Breast epithelium (tissue), 4 donors: ENCODE results near the gene PFDN5. TPM values are rescaled to one million over a fixed set of nuclear protein-coding genes. Genes with fewer than 3 reads are reported as not detected.

Experiments
- DNase-seq, 2 donors: peaks; one replicate each; pipeline ENCODE4 v3.0.0-alpha.2; 2019; ENCODE audit warnings: low spot score in 2 of 2
- H3K27ac ChIP-seq, 2 donors: fragments of 200-600 bp; sonication (generic) in 1 of 2; one replicate each; pipeline ENCODE4 v1.5.1; 2016 to 2019; ENCODE audit warnings: mild to moderate bottlenecking in 1 of 2
- H3K27me3 ChIP-seq, 2 donors: fragments of 200-600 bp; sonication (generic) in 1 of 2; one replicate each; pipeline versions ENCODE4 v1.5.1 to v1.6.0; 2017 to 2019; ENCODE audit warnings: control low read depth in 1 of 2, mild to moderate bottlenecking in 1 of 2
- H3K36me3 ChIP-seq: fragments of 200-600 bp; one replicate; pipeline ENCODE4 v1.5.1; 2019
- H3K4me1 ChIP-seq, 2 donors: fragments of 200-600 bp; sonication (generic); one replicate each; pipeline ENCODE4 v1.5.1; 2016 to 2019; ENCODE audit warnings: control low read depth in 1 of 2
- H3K4me3 ChIP-seq, 3 donors: fragments of 200-600 bp; sonication (generic); 1 replicate in 2 of 3; 2 replicates in 1 of 3; pipeline ENCODE4 v1.5.1; 2016 to 2019; ENCODE audit warnings: mild to moderate bottlenecking in 3 of 3, moderate library complexity in 2 of 3
- H3K9me3 ChIP-seq, 2 donors: fragments of 200-600 bp; sonication (generic) in 1 of 2; one replicate each; pipeline ENCODE4 v1.5.1; 2016 to 2019; ENCODE audit warnings: control low read depth in 1 of 2
- CTCF ChIP-seq, 3 donors: fragments of 450-650 bp; IDR thresholded peaks; one replicate each; pipeline ENCODE4 v1.5.1; 2016 to 2017; ENCODE audit warnings: antibody characterized with exemption in 3 of 3, mild to moderate bottlenecking in 3 of 3, moderate library complexity in 3 of 3
- POLR2A ChIP-seq: fragments of 450-650 bp; IDR thresholded peaks from one replicate; pipeline ENCODE4 v1.6.1; 2016; ENCODE audit warnings: antibody characterized with exemption, mild to moderate bottlenecking, moderate library complexity
- POLR2AphosphoS5 ChIP-seq, 3 donors: sonication (generic); formaldehyde crosslinking; IDR thresholded peaks; one replicate each; pipeline ENCODE4 v1.6.1; 2017; ENCODE audit warnings: antibody characterized with exemption in 3 of 3
- intact Hi-C: fragments of 100-400 bp; cut with DNase I; formaldehyde crosslinking; loops from one replicate; pipeline ENCODE4 v1.15.1; 2023; ENCODE audit warnings: low total_unique reads
- total RNA-seq, 3 donors: library from RNA; depleted of rRNA; stranded (reverse); fragments of >200 nt; gene quantifications; one replicate each; pipeline ENCODE4 v1.1.0, GENCODE V29; 2016

The PFDN5 gene
- total RNA-seq, 3 donors from 2014 or later, result 764 to 1,048 (median 840) TPM

- Histone ChIP-seq H3K4me3 (no peak overlapping the region), H3K36me3 (no peaks in the 10 kb centered on the region), H3K27ac (peak overlapping the region; percentile 69 to 84), H3K4me1 (no peaks in the 10 kb centered on the region), H3K9me3 (no peaks in the 10 kb centered on the region), H3K27me3 (no peaks in the 10 kb centered on the region)
- peak; percentile 54 to 68 for DNase-seq
- intact Hi-C loops, result loop anchor here (2.0 kb wide), 1 partner anchor 75 kb away; no protein-coding TSS in a partner anchor
- TF ChIP-seq POLR2A (no peak), CTCF (IDR thresholded peaks at IDR 0.05) (peak; percentile 51 to 88 (median 70)), POLR2AphosphoS5 (IDR thresholded peaks at IDR 0.05) (no peak)
Observed at GRCh38 chr12:53287741-53288216, 7.6 kb upstream of the PFDN5 start.

- Histone ChIP-seq H3K4me3 (no peak overlapping the region), H3K36me3 (no peaks in the 10 kb centered on the region), H3K9me3 (no peaks in the 10 kb centered on the region), H3K4me1 (no peaks in the 10 kb centered on the region), H3K27ac (peak overlapping the region; percentile 69 to 84), H3K27me3 (no peaks in the 10 kb centered on the region)
- intact Hi-C loops, result loop anchor here (2.0 kb wide), 1 partner anchor 76 kb away; no protein-coding TSS in a partner anchor
- DNase-seq, result peak in 1 of 2 donors; percentile 43
- TF ChIP-seq POLR2AphosphoS5 (IDR thresholded peaks at IDR 0.05), result no peak
- TF ChIP-seq CTCF (IDR thresholded peaks at IDR 0.05), result no peak
- TF ChIP-seq POLR2A, result no peak
Observed at GRCh38 chr12:53288322-53288721, 7.0 kb upstream of the PFDN5 start.

- Histone ChIP-seq H3K36me3 (no peaks in the 10 kb centered on the region), H3K4me1 (no peaks in the 10 kb centered on the region), H3K27ac (no peak overlapping the region), H3K27me3 (no peaks in the 10 kb centered on the region), H3K4me3 (no peak overlapping the region), H3K9me3 (no peaks in the 10 kb centered on the region)
- DNase-seq, result no peak
- TF ChIP-seq POLR2AphosphoS5 (IDR thresholded peaks at IDR 0.05) (no peak), POLR2A (no peak), CTCF (IDR thresholded peaks at IDR 0.05) (no peak)
- intact Hi-C loops, result loop anchor here (2.0 kb wide), 1 partner anchor 77 kb away; no protein-coding TSS in a partner anchor
Observed at GRCh38 chr12:53289891-53290290, 5.5 kb upstream of the PFDN5 start.

- Histone ChIP-seq H3K27ac (no peak overlapping the region), H3K9me3 (no peaks in the 10 kb centered on the region), H3K4me3 (no peak overlapping the region), H3K27me3 (no peaks in the 10 kb centered on the region), H3K36me3 (no peaks in the 10 kb centered on the region), H3K4me1 (no peaks in the 10 kb centered on the region)
- TF ChIP-seq CTCF (IDR thresholded peaks at IDR 0.05) (no peak), POLR2AphosphoS5 (IDR thresholded peaks at IDR 0.05) (no peak), POLR2A (no peak)
- DNase-seq, result no peak
- intact Hi-C loops, result no loop called here
Observed at GRCh38 chr12:53290661-53291060, 4.7 kb upstream of the PFDN5 start.

GRCh38 chr12:53292426-53292825 lies 2.9 kb upstream of the PFDN5 start:
- Histone ChIP-seq H3K4me3 (no peak overlapping the region), H3K27ac (no peak overlapping the region), H3K4me1 (no peaks in the 10 kb centered on the region), H3K36me3 (no peaks in the 10 kb centered on the region), H3K27me3 (no peaks in the 10 kb centered on the region), H3K9me3 (no peaks in the 10 kb centered on the region)
- no peak for TF ChIP-seq POLR2A
- no peak for TF ChIP-seq CTCF (IDR thresholded peaks at IDR 0.05)
- TF ChIP-seq POLR2AphosphoS5 (IDR thresholded peaks at IDR 0.05), result no peak
- intact Hi-C loops, result no loop called here
- no peak for DNase-seq
